HG02981 (cell line): ENCODE measurements around the gene MYO19.
"Not testable (repeated sequence)": the region's sequence is repeated elsewhere in the genome, so short reads cannot be mapped to it uniquely, and the experiment has no call there.

ENCODE experiments used
- ATAC-seq: cut with Tn5 transposase; IDR thresholded peaks from one replicate; pipeline ENCODE4 v1.9.1; 2021; ENCODE audit warnings: mild to moderate bottlenecking, moderate library complexity; ENCODE audit not compliant: unreplicated experiment

MYO19 gene

GRCh38 chr17:36500745-36501225, 33.9 kb downstream of the MYO19 start:
- ATAC-seq, result no peak

- ATAC-seq, result no peak
Observed at GRCh38 chr17:36498560-36499300, 35.9 kb downstream of the MYO19 start.

- no peak for ATAC-seq
Observed at GRCh38 chr17:36498155-36498554, 36.5 kb downstream of the MYO19 start.

GRCh38 chr17:36496018-36496789, 38.5 kb downstream of the MYO19 start:
- no peak for ATAC-seq

- no peak for ATAC-seq
Observed at GRCh38 chr17:36495076-36495578, 39.5 kb downstream of the MYO19 start.

GRCh38 chr17:36494674-36495073, 40.0 kb downstream of the MYO19 start:
- ATAC-seq, result no peak

- no peak for ATAC-seq
Observed at GRCh38 chr17:36493956-36494355, 40.7 kb downstream of the MYO19 start.

- peak; percentile 90 for ATAC-seq
Observed at GRCh38 chr17:36486204-36487194, 48.2 kb downstream of the MYO19 start, which contains the start of gene ZNHIT3. TSS of gene ZNHIT3 (plus strand) at chr17:36486681. CDS start at chr17:36486700, 19 bp downstream.

- ATAC-seq, result no peak
Observed at GRCh38 chr17:36485805-36486203, 48.9 kb downstream of the MYO19 start.

- ATAC-seq, result no peak
Observed at GRCh38 chr17:36485027-36485426, 49.6 kb downstream of the MYO19 start.

GRCh38 chr17:36484021-36484420, 50.6 kb downstream of the MYO19 start:
- not testable (repeated sequence) for ATAC-seq

- ATAC-seq, result no peak
Observed at GRCh38 chr17:36482611-36483504, 51.8 kb downstream of the MYO19 start.

GRCh38 chr17:36481829-36482228, 52.8 kb downstream of the MYO19 start:
- ATAC-seq, result no peak

GRCh38 chr17:36475346-36475970, 59.2 kb downstream of the MYO19 start:
- ATAC-seq, result no peak

- ATAC-seq, result no peak
Observed at GRCh38 chr17:36474571-36474970, 60.1 kb downstream of the MYO19 start.

- no peak for ATAC-seq
Observed at GRCh38 chr17:36470499-36470898, 64.2 kb downstream of the MYO19 start.

- no peak for ATAC-seq
Observed at GRCh38 chr17:36469733-36470132, 64.9 kb downstream of the MYO19 start.

GRCh38 chr17:36468903-36469635, 65.6 kb downstream of the MYO19 start:
- ATAC-seq, result no peak

- ATAC-seq, result no peak
Observed at GRCh38 chr17:36464765-36465088, 69.9 kb downstream of the MYO19 start.
